Upper lobe of right lung (tissue), 1 donor: ENCODE results near the gene OR6M1. TPM values are rescaled to one million over a fixed set of nuclear protein-coding genes. Genes with fewer than 3 reads are reported as not detected.

ENCODE experiments used
- ATAC-seq: fragments of 200-7000 bp; cut with Tn5 transposase; one replicate; pipeline ENCODE4 v1.9.1; 2020; ENCODE audit warnings: mild to moderate bottlenecking, moderate library complexity
- DNase-seq: peaks from one replicate; pipeline ENCODE4 v3.0.0-alpha.2; 2020
- H3K27ac ChIP-seq: fragments of 200-600 bp; one replicate; pipeline ENCODE4 v1.8.0; 2022
- H3K27me3 ChIP-seq: fragments of 200-600 bp; one replicate; pipeline ENCODE4 v1.8.0; 2022; ENCODE audit warnings: mild to moderate bottlenecking
- H3K36me3 ChIP-seq: fragments of 200-600 bp; one replicate; pipeline ENCODE4 v1.8.0; 2022
- H3K4me1 ChIP-seq: fragments of 200-600 bp; one replicate; pipeline ENCODE4 v1.8.0; 2022
- H3K4me3 ChIP-seq: fragments of 200-600 bp; one replicate; pipeline ENCODE4 v1.8.0; 2022; ENCODE audit warnings: mild to moderate bottlenecking
- H3K9me3 ChIP-seq: fragments of 200-600 bp; one replicate; pipeline ENCODE4 v1.8.0; 2022
- intact Hi-C: fragments of 100-400 bp; cut with DNase I; formaldehyde crosslinking; loops from one replicate; pipeline ENCODE4 v1.11.0; 2022
- total RNA-seq: library from RNA; stranded (reverse); fragmentation: NEBNext Ultra II Directional; extraction: Animal tissue kit (Norgen Biotek cat#: 25700); gene quantifications from one replicate; pipeline ENCODE4 v1.2.1, GENCODE V29; 2021
- TF ChIP-seq, protein P1 (sequence below): fragments of 200-600 bp; IDR thresholded peaks from one replicate; pipeline ENCODE4 v1.8.0; 2022; ENCODE audit warnings: antibody characterized with exemption
- donor health status: DM: no; HTN: yes; CAD: no; lungs with severe emphysema.

Gene OR6M1
- total RNA-seq, 1 donor from 2014 or later = not detected

DNA sequence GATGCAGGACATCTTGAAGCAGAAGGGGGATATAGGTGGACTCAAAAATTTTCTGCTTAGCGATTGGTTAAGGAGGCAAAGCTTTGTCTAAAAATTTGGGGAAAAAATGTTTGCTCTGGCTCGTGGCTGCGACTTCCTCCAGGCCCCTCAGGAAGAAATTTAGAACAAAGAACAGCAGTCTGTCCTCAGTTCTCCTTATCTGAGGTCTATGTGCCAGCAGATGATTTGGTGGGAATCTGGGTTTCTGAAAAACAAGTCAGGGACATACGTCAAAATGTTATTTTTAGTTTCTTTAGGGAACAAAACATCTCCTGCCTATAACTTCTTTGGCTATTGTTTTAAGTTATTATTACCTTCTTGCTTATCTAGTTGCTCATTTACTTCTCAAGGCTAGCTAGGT is 8.1 kb downstream of the OR6M1 start:
- no peak for ATAC-seq
- Histone ChIP-seq H3K4me3 (no peak overlapping the region), H3K27ac (no peak overlapping the region), H3K36me3 (no peaks in the 10 kb centered on the region), H3K9me3 (no peaks in the 10 kb centered on the region), H3K27me3 (no peaks in the 10 kb centered on the region), H3K4me1 (no peaks in the 10 kb centered on the region)
- no peak for DNase-seq
- TF ChIP-seq, protein P1, sequence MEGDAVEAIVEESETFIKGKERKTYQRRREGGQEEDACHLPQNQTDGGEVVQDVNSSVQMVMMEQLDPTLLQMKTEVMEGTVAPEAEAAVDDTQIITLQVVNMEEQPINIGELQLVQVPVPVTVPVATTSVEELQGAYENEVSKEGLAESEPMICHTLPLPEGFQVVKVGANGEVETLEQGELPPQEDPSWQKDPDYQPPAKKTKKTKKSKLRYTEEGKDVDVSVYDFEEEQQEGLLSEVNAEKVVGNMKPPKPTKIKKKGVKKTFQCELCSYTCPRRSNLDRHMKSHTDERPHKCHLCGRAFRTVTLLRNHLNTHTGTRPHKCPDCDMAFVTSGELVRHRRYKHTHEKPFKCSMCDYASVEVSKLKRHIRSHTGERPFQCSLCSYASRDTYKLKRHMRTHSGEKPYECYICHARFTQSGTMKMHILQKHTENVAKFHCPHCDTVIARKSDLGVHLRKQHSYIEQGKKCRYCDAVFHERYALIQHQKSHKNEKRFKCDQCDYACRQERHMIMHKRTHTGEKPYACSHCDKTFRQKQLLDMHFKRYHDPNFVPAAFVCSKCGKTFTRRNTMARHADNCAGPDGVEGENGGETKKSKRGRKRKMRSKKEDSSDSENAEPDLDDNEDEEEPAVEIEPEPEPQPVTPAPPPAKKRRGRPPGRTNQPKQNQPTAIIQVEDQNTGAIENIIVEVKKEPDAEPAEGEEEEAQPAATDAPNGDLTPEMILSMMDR = no peak
- intact Hi-C loops = no loop called here

DNA sequence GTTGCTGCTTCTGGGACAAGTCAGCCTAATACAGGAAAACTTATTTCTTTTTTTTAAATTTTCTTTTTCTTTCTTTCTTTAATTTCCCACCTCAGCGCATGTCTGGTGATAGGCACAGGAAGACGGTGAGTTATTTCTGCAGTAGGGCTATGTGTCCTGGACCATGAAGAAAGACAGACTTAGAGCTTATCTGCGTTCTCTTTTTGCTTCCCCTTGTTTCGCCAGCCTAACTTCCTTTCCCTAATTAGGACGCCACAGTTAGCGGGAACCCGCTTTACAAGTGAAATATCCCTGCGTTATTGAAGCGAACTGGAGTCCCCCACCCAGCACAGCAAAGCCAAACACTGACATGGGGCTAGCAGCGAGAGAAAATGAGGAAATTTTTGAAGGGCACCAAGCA is 8.6 kb downstream of the OR6M1 start:
- Histone ChIP-seq H3K4me1 (no peaks in the 10 kb centered on the region), H3K9me3 (no peaks in the 10 kb centered on the region), H3K27ac (no peak overlapping the region), H3K4me3 (no peak overlapping the region), H3K27me3 (no peaks in the 10 kb centered on the region), H3K36me3 (no peaks in the 10 kb centered on the region)
- TF ChIP-seq, protein P1 = no peak
- intact Hi-C loops = no loop called here
- ATAC-seq (no peak), DNase-seq (no peak)

DNA sequence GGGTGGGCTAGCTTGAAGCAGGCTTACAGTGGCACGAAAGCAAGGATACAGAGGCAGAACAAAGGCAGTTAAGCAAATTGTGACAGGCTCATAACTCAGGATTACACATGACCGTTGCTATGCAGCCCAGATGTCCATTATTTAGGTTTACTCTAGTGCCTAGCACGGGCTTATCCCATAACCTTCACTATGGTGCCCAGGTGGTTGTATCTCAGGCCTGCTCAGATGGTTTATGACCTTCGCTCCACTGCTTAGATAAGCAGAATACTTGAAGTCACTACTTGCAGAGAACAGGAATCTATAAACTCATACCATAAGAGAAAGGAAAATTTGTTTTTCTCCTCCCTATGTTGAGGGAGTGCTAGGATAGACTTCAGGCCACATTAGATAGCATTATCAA is 9.0 kb downstream of the OR6M1 start:
- no peaks in the 10 kb centered on the region for H3K36me3 ChIP-seq
- ATAC-seq (no peak), DNase-seq (no peak)
- TF ChIP-seq, protein P1 = no peak
- H3K4me3 ChIP-seq = no peak overlapping the region
- H3K9me3 ChIP-seq = no peaks in the 10 kb centered on the region
- no peak overlapping the region for H3K27ac ChIP-seq
- no peaks in the 10 kb centered on the region for H3K4me1 ChIP-seq
- intact Hi-C loops = no loop called here
- no peaks in the 10 kb centered on the region for H3K27me3 ChIP-seq

DNA sequence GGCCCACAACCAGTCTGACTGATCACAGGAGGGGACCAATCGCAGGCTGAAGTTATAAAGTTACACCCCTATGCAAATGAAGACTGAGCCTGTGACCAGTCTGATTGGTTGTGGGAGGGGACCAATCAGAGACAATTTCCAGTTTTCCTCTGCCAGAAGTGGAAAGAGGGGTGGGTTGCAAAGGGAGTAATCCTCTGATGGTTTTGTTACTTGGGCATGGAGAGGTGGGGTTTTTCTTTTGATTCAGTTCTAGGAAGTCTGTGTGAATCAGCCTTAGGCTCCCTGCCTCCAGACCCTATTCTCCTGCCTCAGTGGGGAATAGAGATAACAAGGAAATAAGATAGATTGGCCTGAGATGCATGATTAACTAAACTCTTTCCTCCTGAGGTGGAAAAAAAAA is 9.9 kb downstream of the OR6M1 start:
- DNase-seq = no peak
- no peak for ATAC-seq
- H3K4me3 ChIP-seq = no peak overlapping the region
- no peaks in the 10 kb centered on the region for H3K27me3 ChIP-seq
- H3K9me3 ChIP-seq = no peaks in the 10 kb centered on the region
- TF ChIP-seq, protein P1 = no peak
- H3K4me1 ChIP-seq = no peaks in the 10 kb centered on the region
- no peak overlapping the region for H3K27ac ChIP-seq
- H3K36me3 ChIP-seq = no peaks in the 10 kb centered on the region
- intact Hi-C loops = no loop called here

DNA sequence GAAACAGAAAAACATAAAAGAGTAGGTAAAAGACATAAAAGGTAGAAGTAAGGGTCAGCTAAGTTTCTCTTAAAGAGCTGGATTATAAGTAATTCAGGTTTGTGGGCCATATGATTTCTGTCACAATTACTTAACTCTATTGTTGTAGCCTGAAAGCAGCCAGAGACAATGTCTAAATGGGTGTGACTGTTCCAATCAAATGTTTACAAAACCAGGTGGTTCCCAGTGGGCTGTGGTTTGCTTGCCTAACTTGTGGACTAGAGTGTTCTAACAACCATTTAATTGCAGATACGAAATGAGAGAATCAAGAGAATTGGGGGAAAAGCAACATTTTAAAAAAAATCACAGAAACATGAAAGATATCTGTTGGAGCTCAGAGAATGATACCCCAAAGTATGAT is 22.6 kb downstream of the OR6M1 start:
- ATAC-seq (no peak), DNase-seq (no peak)
- Histone ChIP-seq H3K9me3 (no peaks in the 10 kb centered on the region), H3K27ac (no peak overlapping the region), H3K4me1 (no peaks in the 10 kb centered on the region), H3K4me3 (no peak overlapping the region), H3K27me3 (no peaks in the 10 kb centered on the region), H3K36me3 (no peaks in the 10 kb centered on the region)
- intact Hi-C loops = no loop called here
- TF ChIP-seq, protein P1 = no peak

DNA sequence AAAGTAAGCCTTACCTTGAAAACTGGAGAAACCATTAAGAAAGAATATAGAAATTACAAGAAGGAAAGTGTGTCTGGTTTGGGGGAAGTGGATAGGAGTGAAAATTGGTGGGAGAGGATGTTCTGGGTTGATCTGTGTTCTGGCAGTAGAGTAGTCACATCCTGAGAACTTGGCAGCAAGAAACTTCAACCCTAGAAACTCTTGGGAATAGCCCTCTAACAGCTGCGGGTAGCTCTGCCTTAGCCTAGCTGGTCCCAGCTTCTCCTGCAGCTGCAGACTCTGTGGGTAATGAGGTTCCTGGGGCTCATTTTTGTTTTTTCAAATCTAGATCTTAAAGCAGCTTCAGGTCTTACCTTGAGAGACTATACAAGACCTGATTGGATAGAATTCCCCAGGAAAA is 27.6 kb downstream of the OR6M1 start:
- Histone ChIP-seq H3K4me1 (no peaks in the 10 kb centered on the region), H3K27ac (no peak overlapping the region), H3K4me3 (no peak overlapping the region), H3K36me3 (no peaks in the 10 kb centered on the region), H3K9me3 (no peaks in the 10 kb centered on the region), H3K27me3 (no peaks in the 10 kb centered on the region)
- DNase-seq (no peak), ATAC-seq (no peak)
- TF ChIP-seq, protein P1 = no peak
- intact Hi-C loops = no loop called here
